SK-N-SH (cell line): ENCODE measurements around the gene SEMA3B. TPM values are rescaled to one million over a fixed set of nuclear protein-coding genes. Genes with fewer than 3 reads are reported as not detected.
A peak's percentile ranks its signal among the peaks of the same experiment; 100 is the strongest.

Source experiments
- CTCF ChIA-PET: fragments of 300-600, 350-600 bp; formaldehyde crosslinking; extraction: SDS; loops from one replicate; lab custom pipeline; 2021; lab: Yijun Ruan, JAX
- POLR2A ChIA-PET: fragments of 350-600 bp; sonication (Branson Sonifier 250); formaldehyde crosslinking; extraction: SDS; loops from one replicate; lab custom pipeline; 2020; ENCODE audit warnings: antibody characterized with exemption, inconsistent platforms; lab: Yijun Ruan, JAX
- DNase-seq: peaks from one replicate; pipeline ENCODE4 v3.0.0; 2012
- H2AFZ ChIP-seq: fragments of 200-600 bp; sonication (generic); 2 replicates; pipeline ENCODE4 v1.8.1; 2016; ENCODE audit warnings: antibody characterized with exemption, mild to moderate bottlenecking, low read depth
- H3F3A ChIP-seq: fragments of 200-600 bp; sonication (generic); replicated peaks from 2 replicates; pipeline ENCODE3; 2016; ENCODE audit warnings: antibody characterized with exemption, mild to moderate bottlenecking; ENCODE audit not compliant: insufficient read depth
- H3K27ac ChIP-seq, 2 experiments: fragments of 200-500 bp in 1 of 2; fragments of 200-600 bp in 1 of 2; sonication (Bioruptor generic) in 1 of 2; sonication (generic), shearing (Covaris generic) in 1 of 2; 2 replicates each; pipeline versions ENCODE4 v1.5.1 to v1.6.1; 2014 to 2016; ENCODE audit warnings: low read depth in 2 of 2, inconsistent platforms in 1 of 2, low read length in 1 of 2, mild to moderate bottlenecking in 1 of 2, mixed read lengths in 1 of 2
- H3K27me3 ChIP-seq: fragments of 200-600 bp; sonication (generic), shearing (Covaris generic); 2 replicates; pipeline ENCODE4 v1.6.1; 2016; ENCODE audit warnings: mixed run types; ENCODE audit not compliant: insufficient read depth
- H3K36me3 ChIP-seq, 2 experiments: fragments of 200-500 bp in 1 of 2; fragments of 200-600 bp in 1 of 2; sonication (Bioruptor generic) in 1 of 2; sonication (generic) in 1 of 2; replicated peaks in 1 of 2; 2 replicates each; pipeline versions ENCODE3 to v1.5.1; 2014 to 2016; ENCODE audit warnings: low read length in 1 of 2, mild to moderate bottlenecking in 1 of 2; ENCODE audit not compliant: insufficient read depth in 2 of 2, control insufficient read depth in 1 of 2
- H3K4me1 ChIP-seq, 2 experiments: fragments of 200-500 bp in 1 of 2; fragments of 200-600 bp in 1 of 2; sonication (Bioruptor generic) in 1 of 2; sonication (generic), shearing (Covaris generic) in 1 of 2; 2 replicates each; pipeline versions ENCODE4 v1.5.1 to v1.6.1; 2014 to 2016; ENCODE audit warnings: low read depth in 1 of 2, low read length in 1 of 2, mixed run types in 1 of 2; ENCODE audit not compliant: insufficient read depth in 2 of 2, control insufficient read depth in 1 of 2
- H3K4me2 ChIP-seq: fragments of 200-600 bp; sonication (generic), shearing (Covaris generic); 2 replicates; pipeline ENCODE4 v1.6.1; 2017; ENCODE audit warnings: mixed run types
- H3K4me3 ChIP-seq, 2 experiments: fragments of 200-500 bp in 1 of 2; fragments of 200-600 bp in 1 of 2; sonication (Bioruptor generic) in 1 of 2; sonication (generic), shearing (Covaris generic) in 1 of 2; 2 replicates each; pipeline versions ENCODE4 v1.5.1 to v1.8.1; 2014 to 2016; ENCODE audit warnings: low read depth in 2 of 2, inconsistent platforms in 1 of 2, low read length in 1 of 2, mild to moderate bottlenecking in 1 of 2, mixed read lengths in 1 of 2, moderate library complexity in 1 of 2
- H3K79me2 ChIP-seq: fragments of 200-600 bp; sonication (generic); 2 replicates; pipeline ENCODE4 v1.8.1; 2017; ENCODE audit warnings: mild to moderate bottlenecking; ENCODE audit not compliant: insufficient read depth
- H3K9ac ChIP-seq: fragments of 200-600 bp; sonication (generic); 2 replicates; pipeline ENCODE4 v1.6.1; 2017; ENCODE audit warnings: mixed run types
- H3K9me2 ChIP-seq: fragments of 200-600 bp; sonication (generic); 2 replicates; pipeline ENCODE4 v1.6.1; 2017; ENCODE audit warnings: mixed run types
- H3K9me3 ChIP-seq: fragments of 200-600 bp; sonication (generic); 2 replicates; pipeline ENCODE4 v1.6.1; 2017; ENCODE audit warnings: mixed run types, mild to moderate bottlenecking, moderate library complexity
- H4K20me1 ChIP-seq: fragments of 200-600 bp; sonication (generic); 2 replicates; pipeline ENCODE4 v1.6.1; 2017; ENCODE audit warnings: mild to moderate bottlenecking, mixed run types; ENCODE audit not compliant: insufficient read depth
- CHD2 ChIP-seq: fragments of 150-350 bp; IDR thresholded peaks from 2 replicates; pipeline ENCODE4 v1.6.1; 2018; ENCODE audit warnings: low read length; ENCODE audit not compliant: partially characterized antibody
- ELF1 ChIP-seq: IDR thresholded peaks from 2 replicates; pipeline ENCODE4 v1.4.0; 2012
- GABPA ChIP-seq: IDR thresholded peaks from 2 replicates; pipeline ENCODE4 v1.4.0; 2012; ENCODE audit warnings: low read depth, mild to moderate bottlenecking
- MXI1 ChIP-seq: IDR thresholded peaks from 2 replicates; pipeline ENCODE4 v1.6.1; 2012; ENCODE audit warnings: mild to moderate bottlenecking, low read depth, low read length, improper control_type of control experiment
- NFIC ChIP-seq: IDR thresholded peaks from 2 replicates; pipeline ENCODE4 v1.4.0; 2012; ENCODE audit warnings: borderline replicate concordance
- PBX3 ChIP-seq: IDR thresholded peaks from 2 replicates; pipeline ENCODE4; 2012
- POLR2AphosphoS5 ChIP-seq: IDR thresholded peaks from 2 replicates; pipeline ENCODE4 v1.6.1; 2012; ENCODE audit warnings: low read depth, low read length
- REST ChIP-seq: IDR thresholded peaks from 2 replicates; pipeline ENCODE4 v1.6.1; 2012; ENCODE audit warnings: mild to moderate bottlenecking, low read depth, low read length, moderate library complexity
- RFX5 ChIP-seq: IDR thresholded peaks from 2 replicates; pipeline ENCODE4 v1.6.1; 2012; ENCODE audit warnings: mild to moderate bottlenecking, improper control_type of control experiment, low read length
- SIN3A ChIP-seq: IDR thresholded peaks from 2 replicates; pipeline ENCODE4 v1.6.1; 2012; ENCODE audit warnings: low read depth, mild to moderate bottlenecking, low read length, moderate library complexity, borderline replicate concordance
- WGBS: methylation state at CpG from one replicate; pipeline ENCODE4 v1.1.6; 2017; ENCODE audit warnings: low lambda C conversion rate; 5-methylcytosine and 5-hydroxymethylcytosine counted together
- polyA plus RNA-seq, 3 experiments: library from polyadenylated mRNA; depleted of rRNA; stranded (reverse); fragments of >200 nt; gene quantifications; 2 replicates each; pipeline ENCODE4 v1.2.3, GENCODE V29; 2012

The SEMA3B gene
- polyA plus RNA-seq, 1 of the 3 experiments (the other 2 are of a cell fraction) = 14.9 TPM

GRCh38 chr3:50246517-50246954 lies 22.4 kb upstream of the SEMA3B start:
- Histone ChIP-seq H3K9me3 (no peaks in the 10 kb centered on the region), H3K9ac (peak overlapping the region; percentile 55; the same call in 1 of the 2 replicates), H3K4me1 (peaks cover 35 to 36% of the 10 kb centered on the region in 2 experiments; a peak in 3 of 4 replicates), H3K9me2 (no peaks in the 10 kb centered on the region), H3K36me3 (peaks cover 0 to 15% of the 10 kb centered on the region in 2 experiments), H4K20me1 (peaks cover 91% of the 10 kb centered on the region), H3K27me3 (no peaks in the 10 kb centered on the region), H3K27ac (peak overlapping the region; percentile 72 to 89), H3K79me2 (peaks cover 100% of the 10 kb centered on the region), H3K4me3 (peak overlapping the region; percentile 46 to 57; a peak in 3 of 4 replicates), H2AFZ (no peak overlapping the region), H3F3A (peaks cover 41% of the 10 kb centered on the region), H3K4me2 (peak overlapping the region; percentile 73)
- ChIA-PET CTCF (interaction anchor here (0.6 to 61.6 kb wide), 30 partner anchors 12 to 370 kb away, joined by 3 to 1375 read pairs (median 5); partner anchors contain the start of genes GNAI2, GNAT1, IFRD2 and SLC38A3), POLR2A (interaction anchor here (1.0 to 1.5 kb wide), 4 partner anchors 11 to 65 kb away, joined by 3 to 4 read pairs (median 4); partner anchors contain the start of gene GNAI2)
- TF ChIP-seq MXI1 (no peak; the same call in 1 of the 2 replicates), POLR2AphosphoS5 (no peak), GABPA (peak; percentile 70), REST (no peak), RFX5 (no peak)
- DNase-seq = peak; percentile 50
- WGBS = 23% methylated on average over 9 of the region's 10 CpGs

GRCh38 chr3:50248387-50248786 lies 20.6 kb upstream of the SEMA3B start:
- Histone ChIP-seq H3K4me1 (peaks cover 27 to 42% of the 10 kb centered on the region in 2 experiments; a peak in 3 of 4 replicates), H3K9me3 (no peaks in the 10 kb centered on the region), H2AFZ (no peak overlapping the region), H3K79me2 (peaks cover 100% of the 10 kb centered on the region), H4K20me1 (peaks cover 91% of the 10 kb centered on the region), H3K9me2 (no peaks in the 10 kb centered on the region), H3K9ac (peak overlapping the region; percentile 19), H3K4me2 (peak overlapping the region; percentile 47), H3K36me3 (peaks cover 5 to 20% of the 10 kb centered on the region in 2 experiments), H3F3A (peaks cover 37% of the 10 kb centered on the region), H3K27ac (peak overlapping the region in 1 of 2 experiments; percentile 22; a peak in 2 of 4 replicates), H3K27me3 (no peaks in the 10 kb centered on the region), H3K4me3 (no peak overlapping the region)
- DNase-seq = no peak
- TF ChIP-seq PBX3 (peak; percentile 48; the same call in 1 of the 2 replicates), SIN3A (no peak), NFIC (no peak), ELF1 (no peak), CHD2 (no peak), REST (no peak)
- CTCF ChIA-PET = interaction anchor here (1.1 to 61.6 kb wide), 5 partner anchors 10 to 62 kb away, joined by 3 to 1375 read pairs (median 180); partner anchors contain the start of genes GNAI2 and GNAT1
- 11% methylated on average over 2 of the region's 3 CpGs for WGBS
- POLR2A ChIA-PET = no interaction called here
